ENCODE data around the gene AGXT. TPM values are rescaled to one million over a fixed set of nuclear protein-coding genes. Genes with fewer than 3 reads are reported as not detected.

The AGXT gene
- total RNA-seq, 1 donor, result not detected

DNA sequence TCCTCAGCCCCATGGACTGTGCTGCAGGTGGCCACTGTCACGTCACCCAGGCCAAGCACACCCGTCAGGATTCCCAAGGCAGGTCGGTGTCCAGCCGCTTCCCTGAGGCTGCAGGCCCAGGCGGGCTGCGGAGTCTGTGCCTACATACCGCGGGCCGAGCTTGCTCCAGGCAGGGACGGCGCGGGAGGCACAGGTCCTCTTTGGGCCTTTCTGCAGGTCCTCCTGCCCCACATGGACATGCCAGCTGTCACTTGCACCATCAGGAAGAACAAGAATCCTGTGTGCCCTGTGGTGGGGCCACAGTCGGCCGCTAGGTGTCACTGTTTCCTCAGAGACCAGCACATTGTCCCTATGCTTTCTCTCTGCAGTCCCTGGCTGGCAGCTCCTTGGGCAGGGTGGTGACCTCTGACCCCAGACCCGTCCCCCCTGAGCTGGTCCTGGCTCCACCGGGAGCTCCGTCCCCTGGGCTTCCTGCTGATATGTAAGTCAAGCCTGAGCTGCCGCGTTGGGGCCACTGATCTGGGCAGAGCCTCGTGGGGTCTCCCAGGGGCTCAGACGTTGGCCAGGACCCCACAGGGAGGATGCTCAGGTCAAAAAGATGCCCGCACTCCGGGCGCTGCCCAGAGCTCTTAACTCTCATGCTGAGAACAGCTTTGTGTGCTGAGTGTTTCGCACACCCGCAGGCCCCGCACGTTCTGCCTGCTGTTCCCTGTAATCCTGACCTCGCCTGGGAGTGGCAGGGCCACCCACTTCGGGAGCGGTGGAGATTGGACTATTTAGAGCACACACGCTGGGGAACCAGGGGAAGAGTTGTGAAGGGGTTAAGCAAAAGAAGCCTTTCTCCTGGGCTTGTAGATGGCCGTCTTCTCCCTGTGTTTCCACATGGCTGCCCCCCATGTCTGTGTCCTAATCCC is 17.3 kb upstream of the AGXT start:
- Histone ChIP-seq H3K27ac (ENCODE audit: low read depth, low read length) (no peak overlapping the region), H3K4me2 (ENCODE audit: insufficient read depth, low read length) (no peak overlapping the region), H4K20me1 (ENCODE audit: insufficient read depth, low read length) (peaks cover 2% of the 10 kb centered on the region), H3K9me3 (ENCODE audit: low read depth, low read length) (no peaks in the 10 kb centered on the region), H3K36me3 (ENCODE audit: insufficient read depth, low read length) (no peaks in the 10 kb centered on the region), H3K27me3 (ENCODE audit: insufficient read depth, low read length) (peaks cover 3% of the 10 kb centered on the region), H3K79me2 (ENCODE audit: insufficient read depth, low read length) (no peaks in the 10 kb centered on the region), H3K4me3 (ENCODE audit: insufficient read depth, low read length) (no peak overlapping the region), H3K4me1 (ENCODE audit: insufficient read depth, low read length) (no peaks in the 10 kb centered on the region), H2AFZ (ENCODE audit: low read length) (no peak overlapping the region)
- peak; percentile 91 for TF ChIP-seq CTCF (IDR thresholded peaks at IDR 0.05; ENCODE audit: extremely low read depth, low read depth, low read length)
- DNase-seq (ENCODE audit: insufficient read length, low spot score, missing footprints), result peak; percentile 99

- peak; percentile 71 for DNase-seq (ENCODE audit: insufficient read length, low spot score, missing footprints)
- H3K27me3 ChIP-seq (ENCODE audit: insufficient read depth, low read length), result peaks cover 3% of the 10 kb centered on the region
- H3K9me3 ChIP-seq (ENCODE audit: low read depth, low read length), result no peaks in the 10 kb centered on the region
- TF ChIP-seq CTCF (IDR thresholded peaks at IDR 0.05; ENCODE audit: extremely low read depth, low read depth, low read length), result no peak
- H3K4me1 ChIP-seq (ENCODE audit: insufficient read depth, low read length), result no peaks in the 10 kb centered on the region
- no peak overlapping the region for H3K27ac ChIP-seq (ENCODE audit: low read depth, low read length)
- no peaks in the 10 kb centered on the region for H3K36me3 ChIP-seq (ENCODE audit: insufficient read depth, low read length)
- H3K79me2 ChIP-seq (ENCODE audit: insufficient read depth, low read length), result no peaks in the 10 kb centered on the region
- no peak overlapping the region for H3K4me2 ChIP-seq (ENCODE audit: insufficient read depth, low read length)
- H2AFZ ChIP-seq (ENCODE audit: low read length), result no peak overlapping the region
- H4K20me1 ChIP-seq (ENCODE audit: insufficient read depth, low read length), result peaks cover 2% of the 10 kb centered on the region
- H3K4me3 ChIP-seq (ENCODE audit: insufficient read depth, low read length), result no peak overlapping the region
These were observed 15.8 kb upstream of the AGXT start for GRCh38 chr2:240852671-240853314.

- peaks cover 5% of the 10 kb centered on the region for H3K27me3 ChIP-seq (ENCODE audit: insufficient read depth, low read length)
- H3K4me2 ChIP-seq (ENCODE audit: insufficient read depth, low read length), result no peak overlapping the region
- H3K79me2 ChIP-seq (ENCODE audit: insufficient read depth, low read length), result no peaks in the 10 kb centered on the region
- H3K4me1 ChIP-seq (ENCODE audit: insufficient read depth, low read length), result no peaks in the 10 kb centered on the region
- H4K20me1 ChIP-seq (ENCODE audit: insufficient read depth, low read length), result peaks cover 2% of the 10 kb centered on the region
- H3K27ac ChIP-seq (ENCODE audit: low read depth, low read length), result no peak overlapping the region
- H3K4me3 ChIP-seq (ENCODE audit: insufficient read depth, low read length), result no peak overlapping the region
- no peak for DNase-seq (ENCODE audit: insufficient read length, low spot score, missing footprints)
- no peaks in the 10 kb centered on the region for H3K36me3 ChIP-seq (ENCODE audit: insufficient read depth, low read length)
- no peaks in the 10 kb centered on the region for H3K9me3 ChIP-seq (ENCODE audit: low read depth, low read length)
- no peak for TF ChIP-seq CTCF (IDR thresholded peaks at IDR 0.05; ENCODE audit: extremely low read depth, low read depth, low read length)
- H2AFZ ChIP-seq (ENCODE audit: low read length), result no peak overlapping the region
These were observed 13.0 kb upstream of the AGXT start for GRCh38 chr2:240855670-240856069.

Data from osteoblast (primary cell).